Panc1 (cell line): ENCODE results near the gene S100A2.

ENCODE experiments used
- POLR2AphosphoS5 ChIP-seq: IDR thresholded peaks from 2 replicates; pipeline ENCODE4 v1.6.1; 2012; ENCODE audit warnings: mild to moderate bottlenecking, low read depth, low read length, moderate library complexity
- TF ChIP-seq, protein P1 (sequence below): fragments of 450-650 bp; IDR thresholded peaks from 2 replicates; pipeline ENCODE4 v1.5.1; 2017; ENCODE audit warnings: mild to moderate bottlenecking

DNA sequence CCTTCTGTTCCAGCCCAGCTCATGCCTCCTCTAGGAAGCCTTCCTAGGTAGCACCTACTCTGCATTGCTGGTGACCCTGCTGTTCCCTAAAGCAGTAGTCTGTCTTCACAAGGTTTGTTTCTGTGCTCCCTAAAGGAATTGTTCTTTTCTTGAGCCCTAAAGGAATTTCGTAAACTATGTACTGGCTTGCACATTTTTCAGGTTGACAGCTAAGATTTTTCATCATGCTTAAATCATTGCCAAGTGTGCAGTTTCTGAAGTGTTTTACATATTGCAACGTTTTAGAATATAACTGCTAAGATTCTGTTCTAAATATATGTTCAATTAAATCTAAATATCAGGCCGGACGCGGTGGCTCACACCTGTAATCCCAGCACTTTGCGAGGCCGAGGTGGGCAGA is 34.2 kb upstream of the S100A2 start:
- TF ChIP-seq, protein P1, sequence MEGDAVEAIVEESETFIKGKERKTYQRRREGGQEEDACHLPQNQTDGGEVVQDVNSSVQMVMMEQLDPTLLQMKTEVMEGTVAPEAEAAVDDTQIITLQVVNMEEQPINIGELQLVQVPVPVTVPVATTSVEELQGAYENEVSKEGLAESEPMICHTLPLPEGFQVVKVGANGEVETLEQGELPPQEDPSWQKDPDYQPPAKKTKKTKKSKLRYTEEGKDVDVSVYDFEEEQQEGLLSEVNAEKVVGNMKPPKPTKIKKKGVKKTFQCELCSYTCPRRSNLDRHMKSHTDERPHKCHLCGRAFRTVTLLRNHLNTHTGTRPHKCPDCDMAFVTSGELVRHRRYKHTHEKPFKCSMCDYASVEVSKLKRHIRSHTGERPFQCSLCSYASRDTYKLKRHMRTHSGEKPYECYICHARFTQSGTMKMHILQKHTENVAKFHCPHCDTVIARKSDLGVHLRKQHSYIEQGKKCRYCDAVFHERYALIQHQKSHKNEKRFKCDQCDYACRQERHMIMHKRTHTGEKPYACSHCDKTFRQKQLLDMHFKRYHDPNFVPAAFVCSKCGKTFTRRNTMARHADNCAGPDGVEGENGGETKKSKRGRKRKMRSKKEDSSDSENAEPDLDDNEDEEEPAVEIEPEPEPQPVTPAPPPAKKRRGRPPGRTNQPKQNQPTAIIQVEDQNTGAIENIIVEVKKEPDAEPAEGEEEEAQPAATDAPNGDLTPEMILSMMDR, result no peak
- TF ChIP-seq POLR2AphosphoS5, result no peak
